Adipose tissue (tissue), 3 donors: ENCODE results near the gene IFI30. TPM values are rescaled to one million over a fixed set of nuclear protein-coding genes. Genes with fewer than 3 reads are reported as not detected.
"Not testable (repeated sequence)": the region's sequence is repeated elsewhere in the genome, so short reads cannot be mapped to it uniquely, and the experiment has no call there.

Experiments
- H3K27ac ChIP-seq: one replicate; pipeline ENCODE4 v1.5.1; 2013; ENCODE audit warnings: low read depth, low read length
- WGBS, 3 donors: extraction: QIAGEN DNeasy Blood & Tissue Kit; methylation state at CpG; one replicate each; pipeline ENCODE4 v1.1.7; 2013; 5-methylcytosine and 5-hydroxymethylcytosine counted together
- polyA plus RNA-seq, 3 donors: library from polyadenylated mRNA; stranded (reverse); fragments of 200-250 nt; gene quantifications; one replicate each; pipeline ENCODE4 v1.2.3, GENCODE V29; 2013
- donor health status: healthy with polysubstance abuse.
- donor health status: Bipolar disorder and iron deficiency.
- donor health status: healthy.

IFI30 gene
- polyA plus RNA-seq, 3 donors = 30.8 to 205 (median 70.3) TPM

GRCh38 chr19:18193388-18194180 is 20.0 kb downstream of the IFI30 start:
- H3K27ac ChIP-seq = peak overlapping the region; percentile 45
- 2 to 4% (median 4%) methylated on average over 42 to 46 of the region's 46 CpGs for WGBS, 3 donors

- H3K27ac ChIP-seq = no peak overlapping the region
- 43 to 54% (median 52%) methylated on average over 12 of the region's 12 CpGs for WGBS, 3 donors
These were observed 20.5 kb downstream of the IFI30 start for GRCh38 chr19:18194181-18194530.

DNA sequence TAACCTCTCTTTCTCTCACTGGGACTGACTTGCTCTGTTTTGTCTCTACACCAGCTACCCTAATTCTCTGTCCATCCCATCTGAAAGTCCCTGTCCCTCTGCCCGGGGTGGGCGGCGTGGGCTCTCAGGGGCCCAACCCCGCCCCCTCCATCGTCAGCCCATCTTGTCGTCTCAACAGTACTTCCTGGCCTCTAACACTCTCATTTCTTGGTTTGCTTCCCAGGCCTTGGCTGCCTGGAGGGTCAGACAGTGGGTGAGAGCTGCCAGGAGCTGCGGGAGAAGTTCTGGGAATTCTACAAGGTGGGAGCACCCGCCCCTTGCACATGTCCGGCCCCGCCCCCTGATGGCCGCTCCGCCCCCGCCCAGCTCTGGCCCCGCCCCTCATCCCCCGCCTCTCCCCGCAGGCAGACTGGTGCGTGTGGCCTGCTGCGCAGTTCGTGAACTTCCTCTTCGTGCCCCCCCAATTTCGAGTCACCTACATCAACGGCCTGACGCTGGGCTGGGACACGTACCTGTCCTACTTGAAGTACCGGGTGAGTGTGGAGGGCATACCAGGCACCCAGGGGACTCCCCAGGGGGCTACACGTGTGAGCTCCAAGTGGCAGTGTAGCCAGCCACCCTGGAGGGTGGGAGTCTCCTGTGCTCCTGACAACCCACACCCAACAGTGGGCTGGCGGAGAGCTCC is 21.1 kb downstream of the IFI30 start:
- no peak overlapping the region for H3K27ac ChIP-seq
- 27 to 29% (median 28%) methylated on average over 26 to 27 of the region's 27 CpGs for WGBS, 3 donors

- H3K27ac ChIP-seq = no peak overlapping the region
- WGBS, 3 donors = 84 to 91% (median 85%) methylated on average over 7 of the region's 7 CpGs
These were observed 22.9 kb downstream of the IFI30 start for GRCh38 chr19:18196511-18196845.

DNA sequence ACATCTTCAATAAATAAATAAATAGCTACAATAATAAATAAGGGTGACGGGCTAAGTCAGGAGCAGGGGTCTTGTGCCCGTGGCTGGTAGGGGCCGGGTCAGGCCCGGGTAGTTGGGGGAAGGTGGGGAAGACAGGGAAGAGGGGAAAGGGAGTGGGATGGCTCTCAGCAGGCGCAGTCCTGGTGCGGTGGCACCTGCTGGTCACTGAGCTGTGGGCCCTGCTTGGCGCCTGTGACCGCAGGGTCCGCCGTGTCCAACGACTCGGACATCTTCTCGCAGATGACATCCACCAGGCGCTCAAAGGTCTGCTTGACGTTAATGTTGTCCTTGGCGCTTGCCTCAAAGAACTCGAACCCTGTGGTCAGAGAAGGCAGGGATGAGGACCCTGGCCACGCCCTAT is 23.7 kb downstream of the IFI30 start:
- H3K27ac ChIP-seq = no peak overlapping the region
- WGBS, 3 donors = 91 to 94% (median 91%) methylated on average over 18 of the region's 18 CpGs

DNA sequence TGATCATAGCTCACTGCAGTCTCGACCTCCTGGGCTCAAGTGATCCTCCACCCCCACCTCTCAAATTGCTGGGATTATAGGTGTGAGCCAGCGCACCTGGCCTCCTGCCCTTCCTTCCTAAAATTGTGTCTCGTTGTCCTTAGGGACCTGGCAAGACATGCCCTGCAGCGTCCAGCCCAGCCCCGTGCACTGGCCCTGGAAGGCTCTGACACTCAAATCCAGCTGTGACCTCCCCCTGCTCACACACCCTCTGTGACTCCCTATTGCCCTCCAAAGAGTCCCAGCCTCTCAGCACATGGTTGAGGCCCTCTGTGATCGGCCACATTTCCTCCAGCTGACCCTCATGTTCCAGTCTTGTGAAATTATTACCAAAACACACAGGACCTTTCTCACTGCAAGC is 24.3 kb downstream of the IFI30 start:
- WGBS, 3 donors = 67 to 72% (median 68%) methylated on average over 6 of the region's 6 CpGs
- no peak overlapping the region for H3K27ac ChIP-seq

DNA sequence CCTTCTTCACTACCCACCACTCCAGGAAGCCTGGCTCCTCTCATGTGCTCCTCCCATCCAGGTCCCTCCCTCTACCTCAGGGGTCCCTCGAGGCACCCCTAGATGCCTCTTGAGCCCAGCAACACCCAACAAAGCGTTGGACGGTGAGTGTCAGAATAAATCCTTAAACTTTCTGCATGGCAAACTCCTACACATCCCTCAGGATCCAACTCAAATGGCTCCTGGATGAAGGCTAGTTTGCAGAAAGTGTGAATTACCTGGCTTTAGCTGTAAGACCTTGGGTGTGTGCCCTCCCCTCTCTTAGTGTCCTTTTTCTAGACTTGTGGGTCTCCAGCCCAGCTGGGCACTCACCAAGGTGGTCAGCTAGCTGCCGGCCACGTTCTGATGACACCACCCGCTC is 24.8 kb downstream of the IFI30 start:
- H3K27ac ChIP-seq = no peak overlapping the region
- WGBS, 3 donors = 90 to 96% (median 92%) methylated on average over 6 of the region's 6 CpGs

DNA sequence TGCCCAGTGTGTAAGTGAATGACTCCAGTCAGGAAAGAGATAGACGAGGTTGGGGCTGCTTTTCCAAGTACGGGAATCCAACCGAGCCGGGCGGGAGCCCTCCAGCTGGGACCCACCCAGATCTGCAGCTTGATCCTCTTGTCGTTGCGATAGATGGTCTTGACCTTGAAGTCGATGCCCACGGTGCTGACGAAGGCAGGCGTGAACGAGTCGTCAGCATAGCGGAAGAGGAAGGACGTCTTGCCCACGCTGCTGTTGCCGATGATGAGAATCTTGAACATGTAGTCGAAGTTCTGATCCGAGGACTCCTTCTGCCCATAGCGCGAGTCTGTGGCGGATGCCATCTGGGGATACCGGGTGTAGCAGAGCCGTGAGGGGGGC is 28.8 kb downstream of the IFI30 start:
- H3K27ac ChIP-seq = no peak overlapping the region
- WGBS, 3 donors = 76 to 79% (median 78%) methylated on average over 24 of the region's 24 CpGs

- 7 to 9% (median 8%) methylated on average over 32 of the region's 32 CpGs for WGBS, 3 donors
- H3K27ac ChIP-seq = no peak overlapping the region
These were observed 29.3 kb downstream of the IFI30 start for GRCh38 chr19:18202778-18203407.

DNA sequence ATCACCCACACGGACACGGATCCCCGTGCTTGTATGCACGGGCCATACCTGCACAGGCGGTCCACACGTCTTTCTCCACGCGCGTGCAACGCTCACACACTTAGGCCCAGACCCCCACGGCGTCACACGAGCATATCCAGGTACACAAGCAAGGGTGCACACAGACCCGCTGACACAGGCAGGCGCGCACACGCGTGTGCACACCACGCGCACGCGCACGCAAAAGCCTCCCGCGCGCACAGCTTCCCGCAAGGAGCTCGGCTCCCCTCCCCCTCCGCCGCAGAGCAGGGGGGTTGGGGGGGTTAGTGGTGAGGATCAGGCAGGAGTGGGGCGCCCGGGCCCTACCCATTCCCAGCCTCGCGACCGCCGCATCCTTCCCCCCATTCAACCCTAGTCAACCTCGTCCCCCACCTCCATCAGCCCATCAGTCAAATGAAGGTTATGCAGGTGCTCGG is 29.8 kb downstream of the IFI30 start:
- no peak overlapping the region for H3K27ac ChIP-seq
- 0 to 2% (median 1%) methylated on average over 32 to 38 of the region's 38 CpGs for whole genome bisulfite sequencing, 3 donors

GRCh38 chr19:18203863-18204393 is 30.3 kb downstream of the IFI30 start, which contains the start of gene RAB3A:
RAB3A (minus strand) TSS chr19:18204042; CDS start chr19:18202740, 1,302 bp downstream.
- 0 to 1% (median 0%) methylated on average over 47 to 50 of the region's 50 CpGs for WGBS, 3 donors
- H3K27ac ChIP-seq = peak within 1 kb of the TSS; percentile 65

DNA sequence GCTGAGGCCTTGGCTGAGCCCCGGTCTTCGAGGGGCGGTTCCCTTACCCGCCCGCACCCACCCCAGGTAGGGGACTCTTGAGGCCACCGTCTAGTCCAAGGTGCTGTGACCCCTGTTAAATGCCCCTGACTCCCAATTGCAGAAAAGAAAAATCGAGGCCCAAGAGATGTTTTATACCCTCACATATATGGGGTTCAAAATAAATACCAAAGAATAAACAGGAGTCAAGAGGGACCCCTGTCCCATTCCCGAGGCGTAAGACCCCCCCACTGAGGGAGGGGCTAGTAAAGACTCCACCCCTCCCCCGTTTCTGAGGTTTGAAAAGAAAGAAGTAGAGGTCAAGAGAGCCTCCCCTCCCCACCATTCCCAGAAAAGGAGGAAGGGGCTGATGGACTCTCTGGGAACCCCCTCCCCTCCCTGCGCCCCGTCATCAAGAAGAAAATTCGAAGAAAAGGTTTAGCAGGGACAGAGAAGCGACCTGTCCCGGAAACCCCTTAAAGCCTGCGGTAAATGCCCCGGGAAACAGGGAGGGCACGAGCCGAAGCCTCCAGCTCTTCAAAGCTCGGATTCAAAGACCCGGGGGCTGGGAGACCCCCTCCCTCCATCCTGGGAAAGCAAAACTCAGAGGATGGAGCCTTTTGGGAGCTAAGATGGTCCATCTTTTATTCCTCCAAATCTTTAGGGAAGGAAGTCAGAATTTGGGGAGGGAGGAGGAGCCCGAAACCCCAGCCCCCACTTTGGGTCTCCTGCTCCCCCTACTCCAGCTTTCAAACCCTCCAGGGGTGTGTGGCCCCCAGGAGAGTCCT is 31.0 kb downstream of the IFI30 start:
- 0 to 1% (median 0%) methylated on average over 22 of the region's 22 CpGs for WGBS, 3 donors
- H3K27ac ChIP-seq = peak overlapping the region; percentile 65

DNA sequence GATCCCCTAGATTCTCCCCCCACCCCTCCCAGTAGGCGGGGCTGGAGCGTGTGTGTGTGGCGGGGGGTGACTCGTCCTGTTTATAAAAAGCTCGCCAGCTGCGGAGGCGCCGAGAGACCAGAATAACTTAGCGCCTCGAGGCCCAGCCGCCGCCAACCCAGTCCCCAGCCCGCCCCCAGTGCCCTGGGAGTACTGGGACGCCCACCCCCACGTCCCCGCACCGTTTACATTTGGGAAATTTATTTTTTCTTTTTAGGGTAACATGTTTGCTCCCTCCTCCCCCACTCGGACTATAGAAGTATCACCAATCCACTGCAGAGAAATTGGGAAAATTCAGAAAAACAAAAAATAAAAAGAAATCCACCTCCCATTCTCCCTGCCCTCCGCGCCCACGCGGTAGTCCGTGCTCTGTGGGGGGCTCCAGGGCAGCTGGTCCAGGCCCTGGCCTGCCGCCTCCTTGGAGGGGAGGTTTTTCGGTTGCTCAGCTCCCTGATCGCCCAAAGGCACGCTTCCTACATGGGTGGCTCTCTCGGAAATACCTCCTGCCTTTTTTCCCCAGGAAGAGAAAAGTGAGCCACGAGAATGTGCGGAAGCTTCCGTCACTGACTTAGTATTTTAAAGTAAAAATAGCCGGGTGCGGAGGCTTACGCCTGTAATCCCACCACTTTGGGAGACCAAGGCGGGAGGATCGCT is 31.7 kb downstream of the IFI30 start:
- WGBS, 3 donors = 19 to 35% (median 19%) methylated on average over 35 to 36 of the region's 36 CpGs
- no peak overlapping the region for H3K27ac ChIP-seq

- WGBS, 3 donors = 84 to 88% (median 86%) methylated on average over 12 of the region's 12 CpGs
- no peak overlapping the region for H3K27ac ChIP-seq
These were observed 32.4 kb downstream of the IFI30 start for GRCh38 chr19:18206018-18206417.

DNA sequence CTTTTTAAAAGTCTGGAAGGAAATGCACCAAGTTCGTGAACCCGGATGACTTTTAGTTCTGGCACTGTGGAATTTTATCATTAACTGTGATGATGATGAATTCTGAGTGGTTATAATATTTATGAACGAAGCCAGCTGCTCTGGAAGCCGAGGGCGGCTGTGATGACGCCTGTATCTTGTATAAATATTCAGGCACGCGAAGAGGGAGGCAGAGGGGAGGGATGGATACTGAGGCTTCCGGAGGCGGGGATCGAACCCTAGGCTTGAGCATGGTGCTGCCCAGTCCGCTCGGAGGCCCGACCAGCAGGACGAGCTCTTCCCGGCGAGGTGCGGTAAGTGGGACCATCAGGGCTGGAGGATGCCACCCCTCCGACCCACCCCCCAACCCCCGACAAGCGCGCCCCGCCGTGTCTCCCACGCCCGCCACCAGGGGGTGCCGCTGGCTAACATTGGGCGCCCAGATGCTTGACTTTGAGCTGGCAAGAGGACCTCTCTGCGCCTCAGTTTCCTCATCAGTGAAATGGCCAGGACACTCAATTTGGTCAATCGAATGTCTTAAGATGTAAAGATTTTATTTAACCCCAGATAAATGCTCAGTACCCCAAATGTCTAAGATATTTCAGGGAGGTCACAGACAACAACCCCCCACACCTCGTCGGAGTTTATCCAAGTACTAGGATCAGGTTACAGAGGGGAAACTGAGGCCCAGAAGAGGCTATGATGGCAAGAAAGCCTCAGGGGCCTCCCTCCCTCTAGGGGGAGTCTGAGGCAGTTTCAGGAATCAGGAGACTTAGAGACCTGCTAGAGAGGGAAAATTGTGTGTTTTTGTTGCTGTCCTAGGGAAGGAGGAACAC is 34.7 kb downstream of the IFI30 start:
- H3K27ac ChIP-seq = no peak overlapping the region
- 14 to 20% (median 17%) methylated on average over 32 of the region's 32 CpGs for WGBS, 3 donors

GRCh38 chr19:18209912-18210311 is 36.3 kb downstream of the IFI30 start:
- 76 to 87% (median 84%) methylated on average over 4 to 5 of the region's 5 CpGs for WGBS, 3 donors
- not testable (repeated sequence) for H3K27ac ChIP-seq

GRCh38 chr19:18211683-18212082 is 38.1 kb downstream of the IFI30 start:
- no peak overlapping the region for H3K27ac ChIP-seq
- WGBS, 3 donors = 78 to 82% (median 81%) methylated on average over 14 of the region's 14 CpGs
